ENCODE data around the gene SELENOV. TPM values are rescaled to one million over a fixed set of nuclear protein-coding genes. Genes with fewer than 3 reads are reported as not detected.

The SELENOV gene
- total and polyA plus RNA-seq, 2 donors = 0.37 TPM; not detected in 1

Other genes with a start within 250 kb of the SELENOV start
- gene IFNL2, start 246.7 kb upstream of the SELENOV start, total RNA-seq = not detected
- gene IFNL2, start 246.7 kb upstream of the SELENOV start, polyA plus RNA-seq = not detected
- gene IFNL1, start 218.7 kb upstream of the SELENOV start, total RNA-seq = not detected
- gene IFNL1, start 218.7 kb upstream of the SELENOV start, polyA plus RNA-seq = not detected
- 0.48 TPM for gene LRFN1, start 194.3 kb upstream of the SELENOV start, total RNA-seq
- gene LRFN1, start 194.3 kb upstream of the SELENOV start, polyA plus RNA-seq = 1.7 TPM
- gene GMFG, start 179.1 kb upstream of the SELENOV start, total RNA-seq = 12.3 TPM
- gene GMFG, start 179.1 kb upstream of the SELENOV start, polyA plus RNA-seq = 34.3 TPM
- gene SAMD4B, start 172.7 kb upstream of the SELENOV start, total RNA-seq = 37.3 TPM
- gene SAMD4B, start 172.7 kb upstream of the SELENOV start, polyA plus RNA-seq = 118 TPM
- 11.7 TPM for gene PAF1, start 124.0 kb upstream of the SELENOV start, total RNA-seq
- 52.8 TPM for gene PAF1, start 124.0 kb upstream of the SELENOV start, polyA plus RNA-seq
- gene MED29, start 123.8 kb upstream of the SELENOV start, total RNA-seq = 14.8 TPM
- 50.0 TPM for gene MED29, start 123.8 kb upstream of the SELENOV start, polyA plus RNA-seq
- gene ZFP36, start 108.3 kb upstream of the SELENOV start, total RNA-seq = 13.0 TPM
- gene ZFP36, start 108.3 kb upstream of the SELENOV start, polyA plus RNA-seq = 759 TPM
- 28.9 TPM for gene PLEKHG2, start 102.5 kb upstream of the SELENOV start, total RNA-seq
- gene PLEKHG2, start 102.5 kb upstream of the SELENOV start, polyA plus RNA-seq = 30.5 TPM
- gene RPS16, start 79.2 kb upstream of the SELENOV start, total RNA-seq = 27.7 TPM
- 3,259 TPM for gene RPS16, start 79.2 kb upstream of the SELENOV start, polyA plus RNA-seq
- gene SUPT5H, start 69.6 kb upstream of the SELENOV start, total RNA-seq = 24.8 TPM
- gene SUPT5H, start 69.6 kb upstream of the SELENOV start, polyA plus RNA-seq = 85.8 TPM
- 24.0 TPM for gene TIMM50, start 34.3 kb upstream of the SELENOV start, total RNA-seq
- gene TIMM50, start 34.3 kb upstream of the SELENOV start, polyA plus RNA-seq = 52.1 TPM
- gene DLL3, start 16.2 kb upstream of the SELENOV start, total RNA-seq = not detected
- not detected for gene DLL3, start 16.2 kb upstream of the SELENOV start, polyA plus RNA-seq
- 5.3 TPM for gene EID2B, start 17.7 kb downstream of the SELENOV start, total RNA-seq
- 6.9 TPM for gene EID2B, start 17.7 kb downstream of the SELENOV start, polyA plus RNA-seq
- gene EID2, start 25.0 kb downstream of the SELENOV start, total RNA-seq = 10.9 TPM
- gene EID2, start 25.0 kb downstream of the SELENOV start, polyA plus RNA-seq = 13.8 TPM
- gene LGALS13, start 87.4 kb downstream of the SELENOV start, total RNA-seq = not detected
- gene LGALS13, start 87.4 kb downstream of the SELENOV start, polyA plus RNA-seq = not detected
- gene LGALS16, start 140.8 kb downstream of the SELENOV start, total RNA-seq = not detected
- not detected for gene LGALS16, start 140.8 kb downstream of the SELENOV start, polyA plus RNA-seq
- not detected for gene LGALS14, start 189.3 kb downstream of the SELENOV start, total RNA-seq
- not detected for gene LGALS14, start 189.3 kb downstream of the SELENOV start, polyA plus RNA-seq
- gene CLC, start 222.9 kb downstream of the SELENOV start, total RNA-seq = 0.90 TPM
- gene CLC, start 222.9 kb downstream of the SELENOV start, polyA plus RNA-seq = not detected